Esophagus mucosa (tissue), 1 donor: ENCODE data around the gene CATSPER3. TPM values are rescaled to one million over a fixed set of nuclear protein-coding genes. Genes with fewer than 3 reads are reported as not detected.

Source experiments
- ATAC-seq: fragments of 200-7000 bp; cut with Tn5 transposase; one replicate; pipeline ENCODE4 v1.9.1; 2020
- total RNA-seq: library from RNA; stranded (reverse); gene quantifications from one replicate; pipeline ENCODE4 v1.2.4, GENCODE V29; 2023
- donor health status: DM: yes; HTN: yes; CAD: no.

The CATSPER3 gene
- total RNA-seq, 1 donor from 2014 or later: 0.40 TPM

DNA sequence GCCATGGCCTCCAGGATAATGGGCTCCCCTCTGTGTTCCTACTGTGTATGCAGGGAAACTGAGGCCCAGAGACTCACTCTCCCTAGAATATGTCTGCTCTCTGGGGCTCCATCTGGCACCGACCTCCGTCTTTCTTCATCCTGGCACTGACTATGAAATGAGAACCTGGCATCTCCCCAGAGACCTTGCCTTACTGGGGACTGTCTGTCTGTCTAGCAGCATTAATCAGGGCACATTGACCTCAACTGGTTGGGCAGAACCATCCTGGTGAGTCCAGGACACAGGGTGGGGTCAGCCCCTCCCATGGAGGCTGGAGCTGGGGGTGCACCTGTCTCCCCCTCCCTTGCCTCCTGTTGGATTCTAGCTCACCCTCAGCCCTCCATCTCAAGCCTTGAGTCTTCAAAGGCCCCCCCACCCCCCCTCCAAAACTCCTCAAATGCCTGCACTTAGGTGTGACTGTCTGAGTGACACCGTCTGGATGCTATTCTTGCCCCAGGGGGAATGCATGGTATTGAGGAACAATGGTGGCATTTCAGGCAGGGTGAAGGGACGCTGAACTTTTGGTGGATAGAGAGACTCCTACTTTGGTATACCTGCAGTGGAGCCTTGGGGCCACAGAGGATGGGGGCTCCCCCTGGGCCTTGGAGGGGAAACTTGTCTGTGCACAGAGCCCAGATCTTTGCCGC is 79.1 kb downstream of the CATSPER3 start:
- peak; percentile 31 for ATAC-seq

DNA sequence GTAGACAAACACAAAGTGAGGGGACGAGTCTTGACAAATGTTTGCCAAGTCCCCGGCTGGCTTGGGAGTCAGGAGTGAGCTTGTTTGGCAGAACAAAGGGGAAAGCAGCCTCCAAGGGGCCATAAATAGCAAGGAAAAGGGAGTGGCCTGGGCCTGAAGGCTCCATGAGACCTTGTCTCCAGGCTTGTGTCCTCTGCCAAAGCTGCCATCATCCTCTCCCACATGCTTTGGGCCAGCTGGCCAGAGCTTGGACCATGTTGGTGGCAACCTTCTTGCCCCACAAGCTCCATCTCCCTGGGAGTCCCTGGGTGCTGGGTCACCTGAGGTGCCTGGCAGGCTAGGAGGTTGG is 79.6 kb downstream of the CATSPER3 start:
- peak; percentile 13 for ATAC-seq

- ATAC-seq: no peak
Observed at GRCh38 chr5:135048286-135048685, 80.6 kb downstream of the CATSPER3 start.

GRCh38 chr5:135048930-135049329 is 81.2 kb downstream of the CATSPER3 start:
- ATAC-seq: no peak

DNA sequence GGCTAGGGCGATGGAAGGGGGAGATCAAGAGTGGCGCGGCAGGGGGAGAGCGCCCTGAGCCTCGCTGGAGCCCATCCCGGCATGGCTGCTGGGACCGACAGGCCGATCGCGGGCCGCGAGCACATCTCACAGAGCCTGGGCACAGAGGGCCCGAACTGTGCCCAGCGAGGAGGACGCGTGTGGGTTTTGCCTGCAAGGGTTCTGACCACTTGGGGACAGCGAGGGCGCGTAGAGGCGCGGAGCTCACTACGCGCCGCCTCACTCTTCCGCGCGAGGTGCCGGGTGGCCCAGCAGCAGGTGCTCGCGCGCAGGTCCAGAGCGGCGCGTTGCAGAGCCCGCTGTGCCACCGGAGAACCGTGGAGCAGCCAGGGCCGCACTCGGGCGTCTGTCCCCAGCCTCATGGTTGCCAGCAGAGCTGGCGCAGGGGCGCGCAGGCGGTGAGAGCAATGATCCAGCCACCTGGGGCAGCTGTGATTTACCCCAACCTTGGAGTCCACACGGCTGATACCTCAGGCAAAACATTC is 82.6 kb downstream of the CATSPER3 start:
- ATAC-seq: no peak

GRCh38 chr5:135051399-135051798 is 83.7 kb downstream of the CATSPER3 start:
- no peak for ATAC-seq

- no peak for ATAC-seq
Observed at GRCh38 chr5:135051872-135052271, 84.2 kb downstream of the CATSPER3 start.

DNA sequence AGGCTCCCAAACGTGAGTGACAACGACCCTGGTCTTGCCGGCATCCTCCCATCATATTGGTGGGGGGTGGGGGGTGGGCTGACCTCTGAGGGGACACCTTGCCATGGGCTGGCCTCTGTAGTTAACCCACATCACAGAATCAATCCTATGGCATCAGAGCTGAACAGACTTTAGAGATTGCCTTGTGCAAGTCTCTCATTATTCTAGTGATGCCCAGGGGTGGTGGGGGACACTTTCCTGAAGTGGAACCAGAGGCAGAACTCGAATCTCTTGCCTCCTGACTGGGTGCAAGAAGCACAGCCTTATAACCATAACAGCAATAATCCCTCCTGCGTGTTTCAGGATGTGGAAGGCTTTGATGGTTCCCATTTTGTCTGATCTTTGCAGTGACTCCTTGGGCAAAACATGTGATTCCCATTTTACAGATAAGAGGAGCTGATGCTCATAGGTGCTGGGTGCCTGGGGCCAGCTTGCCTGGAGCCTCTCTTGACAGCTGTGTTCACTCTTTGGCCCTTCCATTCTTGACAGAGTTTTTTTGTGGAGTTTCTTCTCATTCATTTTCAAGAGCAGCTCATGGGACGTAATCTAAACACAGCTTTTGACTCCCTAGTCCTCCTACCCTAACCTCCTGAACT is 84.9 kb downstream of the CATSPER3 start:
- ATAC-seq: no peak

- ATAC-seq: peak; percentile 23
Observed at GRCh38 chr5:135053278-135053677, 85.6 kb downstream of the CATSPER3 start.

DNA sequence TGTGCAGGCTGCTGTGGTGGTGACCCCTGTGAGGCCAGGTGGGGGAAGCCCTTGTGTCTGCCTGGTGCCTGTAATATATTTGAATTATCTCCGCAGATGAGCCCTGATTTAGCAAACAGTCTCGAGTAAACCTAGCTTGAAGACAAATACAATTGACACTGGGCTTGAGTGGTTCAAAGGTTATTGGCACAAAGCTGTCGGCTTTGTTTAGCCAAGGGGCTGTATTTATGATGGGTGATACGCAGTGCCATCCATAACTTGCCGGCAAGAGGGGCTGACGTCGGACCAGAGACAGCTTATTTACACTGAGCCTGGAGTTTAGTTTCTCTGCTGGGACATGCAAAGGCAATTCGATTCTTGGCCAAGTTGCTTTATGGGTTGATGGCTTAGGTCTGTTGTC is 86.3 kb downstream of the CATSPER3 start:
- no peak for ATAC-seq

- ATAC-seq: no peak
Observed at GRCh38 chr5:135054546-135054945, 86.8 kb downstream of the CATSPER3 start.

DNA sequence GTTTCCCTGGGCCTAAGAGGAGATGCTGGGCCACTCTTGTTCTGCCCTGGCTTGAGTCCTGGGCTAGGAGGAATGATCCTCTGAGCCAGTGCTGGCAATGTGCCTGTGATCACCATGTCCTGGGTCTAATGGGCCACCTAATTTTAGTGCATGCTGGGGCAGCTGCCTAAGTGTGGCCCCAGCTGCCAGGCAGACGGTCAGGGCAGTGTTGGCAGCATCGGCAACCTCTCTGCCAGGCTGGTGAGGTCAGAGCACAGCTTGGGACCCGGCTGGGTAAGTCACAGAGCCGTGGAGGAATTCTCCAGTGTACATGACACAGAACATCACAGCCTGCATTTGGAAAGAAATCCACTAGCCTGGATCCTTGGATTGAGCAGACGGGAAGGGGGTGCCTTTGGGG is 87.7 kb downstream of the CATSPER3 start:
- no peak for ATAC-seq

- ATAC-seq: no peak
Observed at GRCh38 chr5:135056316-135057030, 88.8 kb downstream of the CATSPER3 start.

- no peak for ATAC-seq
Observed at GRCh38 chr5:135057233-135057632, 89.5 kb downstream of the CATSPER3 start.

- ATAC-seq: no peak
Observed at GRCh38 chr5:135058331-135058732, 90.6 kb downstream of the CATSPER3 start.

DNA sequence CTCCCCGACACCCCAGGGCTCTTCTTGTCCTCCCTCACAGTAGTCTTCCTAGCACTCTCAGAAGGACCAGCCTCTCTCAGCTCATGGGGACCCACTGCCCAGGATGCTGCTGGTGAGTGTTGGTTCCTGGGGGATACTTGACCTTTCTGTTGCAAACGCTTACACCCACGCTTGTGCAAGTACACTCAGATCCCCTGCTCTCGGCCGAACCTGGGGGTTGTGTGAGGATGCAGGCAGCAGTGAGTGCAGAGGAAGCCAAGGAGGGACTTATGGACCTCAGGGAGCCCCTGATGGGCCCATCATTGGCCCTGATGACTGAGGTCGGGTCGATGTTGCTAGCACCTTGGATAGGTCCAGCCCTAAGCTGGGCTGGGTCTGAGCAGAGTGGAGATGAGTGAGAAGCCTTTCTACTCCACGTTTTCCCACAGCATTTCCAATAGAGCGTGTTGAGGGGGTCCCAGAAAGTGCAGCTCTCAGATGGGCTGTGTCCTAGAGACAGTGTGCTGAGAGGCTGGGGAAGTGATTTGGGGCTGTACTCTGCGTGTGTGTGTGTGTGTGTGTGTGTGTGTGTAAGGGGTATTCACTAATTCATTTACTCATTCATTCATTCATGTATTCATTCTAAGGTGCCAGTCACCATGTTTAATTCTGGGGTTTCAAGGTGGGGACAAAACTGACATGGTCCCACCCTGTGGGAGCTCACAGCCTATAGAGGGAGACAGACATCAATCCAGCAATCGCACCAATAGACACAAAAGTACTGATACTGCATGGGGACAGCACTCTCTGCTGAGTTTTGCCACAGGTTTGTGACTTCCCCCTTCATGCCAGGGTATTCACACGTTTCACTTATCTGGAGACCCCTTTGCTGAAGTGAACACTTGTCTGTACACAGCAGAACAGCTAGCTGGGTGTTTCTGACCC is 91.6 kb downstream of the CATSPER3 start:
- no peak for ATAC-seq

GRCh38 chr5:135060021-135060420 is 92.3 kb downstream of the CATSPER3 start:
- no peak for ATAC-seq

- ATAC-seq: no peak
Observed at GRCh38 chr5:135061001-135061400, 93.3 kb downstream of the CATSPER3 start.
